GM21786 (cell line): ENCODE results near the gene TMEM92.
"Not testable (repeated sequence)": the region's sequence is repeated elsewhere in the genome, so short reads cannot be mapped to it uniquely, and the experiment has no call there.

Experiments
- ATAC-seq: cut with Tn5 transposase; IDR thresholded peaks from one replicate; pipeline ENCODE4 v1.9.1; 2021; ENCODE audit not compliant: unreplicated experiment

TMEM92 gene

GRCh38 chr17:50273654-50274040, 619 bp upstream of the TMEM92 start:
- no peak for ATAC-seq

- no peak for ATAC-seq
Measured at GRCh38 chr17:50274897-50275221, 593 bp downstream of the TMEM92 start.

- no peak for ATAC-seq
Measured at GRCh38 chr17:50275279-50275678, 1.0 kb downstream of the TMEM92 start.

- ATAC-seq: no peak
Measured at GRCh38 chr17:50276588-50277356, 2.5 kb downstream of the TMEM92 start.

- no peak for ATAC-seq
Measured at GRCh38 chr17:50277357-50277754, 3.1 kb downstream of the TMEM92 start.

- ATAC-seq: no peak
Measured at GRCh38 chr17:50278526-50279180, 4.4 kb downstream of the TMEM92 start.

GRCh38 chr17:50279181-50279526, 4.9 kb downstream of the TMEM92 start:
- no peak for ATAC-seq

GRCh38 chr17:50279639-50280038, 5.4 kb downstream of the TMEM92 start:
- ATAC-seq: no peak

- ATAC-seq: no peak
Measured at GRCh38 chr17:50280068-50280467, 5.8 kb downstream of the TMEM92 start.

GRCh38 chr17:50280801-50281441, 6.7 kb downstream of the TMEM92 start:
- no peak for ATAC-seq

GRCh38 chr17:50281739-50282401, 7.6 kb downstream of the TMEM92 start:
- ATAC-seq: no peak

- ATAC-seq: no peak
Measured at GRCh38 chr17:50283246-50283645, 9.0 kb downstream of the TMEM92 start.

GRCh38 chr17:50283714-50284113, 9.4 kb downstream of the TMEM92 start:
- ATAC-seq: no peak

GRCh38 chr17:50285941-50286340, 11.7 kb downstream of the TMEM92 start:
- no peak for ATAC-seq

- not testable (repeated sequence) for ATAC-seq
Measured at GRCh38 chr17:50287302-50287701, 13.0 kb downstream of the TMEM92 start.

- no peak for ATAC-seq
Measured at GRCh38 chr17:50288306-50288705, 14.0 kb downstream of the TMEM92 start.

GRCh38 chr17:50289278-50289677, 15.0 kb downstream of the TMEM92 start:
- no peak for ATAC-seq

GRCh38 chr17:50289991-50290702, 15.9 kb downstream of the TMEM92 start:
- no peak for ATAC-seq

GRCh38 chr17:50290933-50291332, 16.7 kb downstream of the TMEM92 start:
- no peak for ATAC-seq

- ATAC-seq: no peak
Measured at GRCh38 chr17:50292465-50292864, 18.2 kb downstream of the TMEM92 start.

- ATAC-seq: no peak
Measured at GRCh38 chr17:50295021-50295420, 20.8 kb downstream of the TMEM92 start.
